OCI-LY7 (cell line): Measurements from ENCODE around the gene SAXO2.

ENCODE experiments used
- CTCF ChIP-seq: fragments of 200-600 bp; sonication (generic); conservative IDR thresholded peaks from 2 replicates; pipeline ENCODE4 v1.5.1; 2014; ENCODE audit warnings: mild to moderate bottlenecking, antibody characterized with exemption, low read length, moderate library complexity, mixed read lengths
- EZH2phosphoT487 ChIP-seq: fragments of 200-600 bp; sonication (generic); IDR thresholded peaks from 2 replicates; pipeline ENCODE4 v1.6.1; 2018; ENCODE audit warnings: low read depth, borderline replicate concordance, mild to moderate bottlenecking, mixed run types, antibody characterized with exemption, low read length, moderate library complexity, mixed read lengths

- TF ChIP-seq CTCF = no peak
- no peak for TF ChIP-seq EZH2phosphoT487
Measured at GRCh38 chr15:82305621-82306048, 43.0 kb downstream of the SAXO2 start.
